SW 1271 (cell line): ENCODE results near the gene P2RY2.
"Not testable (repeated sequence)": the region's sequence is repeated elsewhere in the genome, so short reads cannot be mapped to it uniquely, and the experiment has no call there.

Experiments used
- DNase-seq, 2 experiments: peaks; one replicate each; lab custom pipeline; 2025; lab: John Stamatoyannopoulos, UW

Gene P2RY2

DNA sequence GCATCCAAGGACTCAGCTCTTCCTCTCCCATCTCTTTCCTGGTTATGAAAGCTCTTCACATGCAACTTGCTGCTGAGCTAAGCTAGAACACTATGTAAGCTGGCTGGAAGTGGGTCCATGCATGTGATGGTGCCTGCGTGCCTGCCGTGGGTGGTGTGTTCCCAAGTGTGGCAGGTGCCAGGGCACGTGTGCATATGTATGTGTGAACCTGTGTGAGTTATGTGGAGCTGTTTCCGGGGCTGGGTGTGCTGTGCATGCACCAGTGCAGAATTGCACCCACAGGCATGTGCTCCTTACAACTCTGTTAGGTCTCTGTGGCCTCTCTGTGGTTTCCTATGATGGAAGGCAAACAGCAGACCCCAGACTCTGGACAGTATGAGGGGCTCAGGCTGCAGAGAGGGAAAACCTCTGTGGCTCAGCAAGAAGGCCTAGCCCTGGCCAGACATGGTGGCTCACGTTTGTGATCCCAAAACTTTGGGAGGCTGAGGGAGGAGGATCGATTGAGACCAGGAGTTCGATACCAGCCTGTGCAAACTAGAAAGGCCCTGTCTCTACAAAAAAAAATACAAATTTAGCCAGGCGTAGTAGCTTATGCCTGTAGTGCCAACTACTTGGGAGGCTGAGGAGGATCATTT lies 49.9 kb downstream of the P2RY2 start:
- DNase-seq = no peak

DNA sequence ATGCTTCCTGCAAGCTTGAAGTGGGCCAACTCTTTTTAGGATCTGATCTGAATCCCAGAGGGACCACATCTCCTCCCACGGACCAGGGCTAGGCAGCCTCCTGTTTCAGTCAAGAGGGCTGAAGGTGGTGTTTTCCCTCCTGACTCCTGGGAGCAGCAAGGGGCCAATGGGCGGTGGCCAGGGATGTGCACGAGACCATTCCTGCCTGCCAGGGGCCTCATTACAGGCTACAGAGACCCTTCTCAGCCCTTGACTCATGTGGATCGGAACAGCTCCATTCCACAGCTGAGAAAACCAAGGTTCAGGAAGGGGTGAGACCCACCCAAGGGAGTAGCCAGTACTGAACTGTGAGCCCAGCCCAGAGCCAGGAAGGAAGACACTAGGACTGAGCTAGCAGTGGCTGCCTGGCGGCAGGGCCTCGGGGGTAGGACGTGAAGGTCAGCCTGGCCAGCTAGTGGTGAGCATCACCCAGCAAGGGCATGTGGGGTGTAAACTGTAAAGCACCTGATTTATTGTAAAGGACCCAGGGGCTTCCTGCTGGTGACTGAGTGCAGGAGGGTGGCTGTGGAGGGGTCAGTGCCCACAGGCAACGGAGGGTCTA lies 50.7 kb downstream of the P2RY2 start:
- no peak for DNase-seq

DNA sequence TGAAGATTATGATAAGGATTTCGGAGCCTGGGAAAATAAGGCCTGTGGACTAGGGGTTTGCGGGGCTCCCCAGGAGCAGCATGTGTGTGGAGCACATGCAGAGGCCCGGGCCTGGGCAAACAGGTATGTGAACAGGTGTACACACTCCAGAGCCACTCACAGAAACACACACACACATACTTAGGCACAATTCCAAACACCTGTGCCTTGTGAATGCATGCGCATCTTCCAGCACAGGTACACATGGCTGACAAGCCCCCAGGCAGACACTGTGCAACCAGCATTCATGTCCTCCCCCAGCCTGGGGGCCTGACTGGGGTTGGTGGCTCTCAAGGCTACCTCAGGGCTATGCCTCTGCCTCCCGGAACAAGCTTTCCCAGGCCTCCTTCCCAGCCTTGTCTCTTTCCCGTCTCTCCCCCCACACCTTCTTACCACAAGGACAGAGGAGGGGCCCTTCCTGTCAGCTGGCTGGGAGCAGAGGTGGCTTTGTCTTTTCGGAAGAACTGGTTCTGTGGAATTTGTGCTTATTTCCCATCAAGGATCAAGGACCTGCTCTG lies 51.5 kb downstream of the P2RY2 start:
- no peak for DNase-seq

DNA sequence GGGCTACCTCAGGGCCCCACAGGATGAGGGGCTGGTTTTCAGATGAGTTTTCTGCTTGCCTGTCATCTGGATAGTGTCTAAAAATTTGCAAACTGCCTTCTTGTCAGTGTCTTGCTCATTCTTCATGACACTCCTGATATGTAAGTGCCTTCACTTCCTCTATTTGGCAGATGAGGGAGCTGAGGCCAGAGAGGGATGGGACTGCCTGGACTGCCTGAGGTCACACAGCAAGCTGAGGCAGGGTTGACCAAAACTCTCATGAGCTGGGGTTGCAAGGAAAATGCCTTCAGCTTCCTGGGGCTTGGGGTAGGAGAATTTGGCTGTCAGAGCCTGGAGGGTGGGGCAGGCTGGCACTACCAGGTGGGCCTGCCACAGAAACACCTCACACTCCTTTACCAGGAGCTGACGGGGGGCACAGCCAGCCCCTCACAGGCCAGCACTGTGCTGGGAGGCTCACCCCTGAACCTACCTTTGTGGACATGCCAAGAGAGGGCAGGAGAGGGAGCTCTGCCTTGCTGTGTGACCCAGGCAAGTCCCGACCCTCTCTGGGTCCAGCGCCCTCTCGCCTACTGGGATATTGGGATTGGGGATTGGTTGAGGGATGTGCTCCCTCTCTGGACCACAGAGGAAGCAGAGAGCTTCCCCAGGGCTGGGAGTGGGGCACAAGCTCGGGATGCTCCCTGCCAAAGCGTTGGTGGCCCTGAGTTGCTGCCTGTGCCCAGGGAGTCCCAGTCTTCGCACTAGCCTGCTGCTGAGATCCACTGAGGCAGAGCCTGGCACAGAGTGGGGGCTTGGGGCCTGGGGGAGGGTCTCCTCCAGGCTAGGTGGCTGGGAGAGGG lies 52.2 kb downstream of the P2RY2 start:
- DNase-seq = no peak

DNA sequence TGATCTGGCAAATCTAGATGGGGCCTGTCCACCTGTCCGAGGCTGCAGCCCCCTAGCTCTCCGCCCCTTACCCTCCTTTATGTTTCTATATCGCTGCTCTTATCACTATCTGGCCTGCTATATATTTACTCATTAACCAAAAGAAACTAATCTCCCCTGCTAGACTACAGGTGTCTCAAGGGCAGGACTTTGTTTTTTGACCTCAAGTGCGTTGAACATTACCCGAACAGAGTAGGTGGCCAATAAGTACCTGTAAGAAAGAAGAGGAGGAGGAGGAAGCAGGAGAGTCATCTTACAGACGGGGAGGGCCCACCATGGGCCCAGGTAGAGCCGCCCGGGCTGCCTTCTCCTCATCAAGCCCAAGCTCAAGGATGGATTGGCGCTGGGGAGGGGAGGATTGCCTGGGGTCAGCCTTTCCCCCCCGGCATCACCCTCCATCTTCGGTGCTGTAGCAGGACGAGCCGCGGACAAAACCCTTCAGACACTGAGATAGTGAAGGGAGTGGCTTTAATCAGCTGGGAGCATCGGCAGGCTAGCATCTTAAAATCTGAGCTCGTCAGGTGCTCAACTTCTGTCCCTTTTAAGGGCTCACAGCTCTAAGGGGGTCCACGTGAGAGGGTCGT lies 52.9 kb downstream of the P2RY2 start:
- no peak for DNase-seq

DNA sequence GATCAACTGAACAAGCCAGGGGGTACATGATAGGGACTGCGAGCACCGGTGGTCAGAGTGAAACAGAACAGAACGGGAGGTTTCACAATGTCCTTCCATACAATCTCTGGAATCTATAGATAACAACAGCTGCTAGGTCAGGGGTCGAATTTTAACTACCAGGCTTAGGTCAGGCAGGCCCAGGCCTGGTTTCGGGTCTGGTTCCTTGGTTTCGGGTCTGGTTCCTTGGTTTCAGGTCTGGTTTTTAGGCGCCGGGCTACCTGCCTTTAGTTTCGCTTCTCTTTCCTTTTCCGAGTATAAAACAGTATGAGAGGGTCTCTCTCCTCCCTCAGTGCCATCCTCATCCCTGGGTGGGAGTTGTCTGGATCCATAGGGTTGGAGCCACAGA lies 53.4 kb downstream of the P2RY2 start:
- not testable (repeated sequence) for DNase-seq

DNA sequence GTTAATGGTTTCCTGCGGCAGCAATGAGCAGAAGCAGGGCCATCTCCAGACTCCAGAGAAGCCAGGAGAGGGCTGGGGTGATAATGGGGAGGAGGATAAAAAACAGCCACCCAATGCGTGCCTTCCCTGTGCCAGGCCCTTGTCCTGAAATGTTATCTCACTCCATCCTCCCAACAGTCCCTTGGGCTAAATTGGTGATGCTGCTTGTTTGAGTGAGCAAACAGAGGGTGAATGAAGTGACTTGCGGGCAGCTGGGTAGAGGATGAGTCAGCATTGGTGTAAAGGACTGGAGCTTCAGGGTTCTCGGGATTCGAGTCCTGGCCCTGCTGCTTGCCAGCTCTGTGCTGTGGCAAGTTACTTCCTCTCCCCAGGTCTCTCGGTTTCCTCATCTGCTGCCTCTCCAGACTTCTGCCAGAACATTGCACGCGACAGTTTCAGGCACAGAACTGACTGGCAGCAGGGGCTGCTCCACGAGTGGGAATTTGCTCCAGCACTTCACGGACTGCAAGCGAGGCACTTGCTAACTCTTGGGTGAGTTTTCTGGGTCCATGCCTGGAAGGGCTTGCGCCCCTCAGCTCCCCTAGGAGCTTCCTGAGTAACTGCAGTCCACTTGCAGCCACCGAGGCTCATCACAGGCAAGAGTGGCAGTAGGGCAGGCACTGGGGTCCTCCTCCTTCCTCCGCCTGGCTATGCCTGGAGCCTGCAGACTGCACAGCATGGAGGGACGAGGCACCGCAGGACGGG lies 54.0 kb downstream of the P2RY2 start, which contains the start of gene P2RY6:
Gene P2RY6, plus strand, starts transcription at position 403 of the 744 bp plus-strand sequence. CDS start 24,181 bp downstream, outside the sequence.
- DNase-seq = peak in 1 of 2 experiments; percentile 18

DNA sequence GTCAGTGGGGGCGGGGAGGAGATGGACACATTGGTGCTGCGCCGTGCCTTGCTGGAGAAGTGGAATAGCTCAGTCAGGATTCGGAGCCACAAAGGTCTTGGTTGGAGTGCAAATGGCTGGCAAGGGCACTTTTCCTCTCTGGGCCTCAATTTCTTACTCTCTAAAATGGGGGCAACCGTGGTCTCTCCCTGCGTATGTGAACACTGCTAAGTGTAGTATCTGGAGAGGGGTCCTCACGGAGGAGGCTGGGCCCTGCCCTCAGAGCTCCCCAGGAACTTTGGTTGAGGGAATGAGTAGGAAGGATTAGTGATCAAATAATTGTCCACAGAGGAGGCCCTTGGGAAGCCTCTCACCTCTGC lies 54.6 kb downstream of the P2RY2 start:
- no peak for DNase-seq

DNA sequence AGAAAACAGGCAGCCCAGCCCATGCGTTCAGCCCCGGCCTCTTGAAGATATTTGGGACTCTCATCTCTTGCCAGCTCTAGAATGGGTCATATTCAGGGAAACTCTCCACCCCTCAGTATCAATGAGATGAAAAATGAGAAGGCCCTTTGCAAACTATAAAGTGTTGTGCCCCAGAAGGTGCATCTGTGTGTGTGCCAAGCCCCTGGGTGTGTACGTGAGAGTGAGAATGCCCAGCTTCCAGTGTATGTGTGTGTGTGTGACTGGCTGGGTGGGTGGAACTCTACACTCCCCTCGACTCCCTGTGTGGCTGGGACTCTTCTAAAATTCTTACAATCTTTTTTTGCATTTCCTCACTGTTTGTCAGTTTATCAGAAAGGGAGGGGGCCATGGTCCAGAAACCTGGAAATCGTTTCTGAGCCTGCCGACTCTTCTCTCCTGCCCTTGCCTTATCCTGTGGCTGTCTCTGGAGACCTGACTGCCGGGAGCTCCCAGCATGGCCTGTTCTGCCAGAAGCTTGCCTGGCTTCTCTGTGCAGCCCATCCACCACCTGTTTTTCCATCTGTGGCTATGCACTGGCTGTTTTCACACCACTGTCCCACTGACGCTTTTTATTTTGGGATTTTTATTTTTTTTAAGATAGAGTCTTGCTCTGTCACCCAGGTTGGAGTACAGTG lies 55.3 kb downstream of the P2RY2 start:
- no peak for DNase-seq

DNA sequence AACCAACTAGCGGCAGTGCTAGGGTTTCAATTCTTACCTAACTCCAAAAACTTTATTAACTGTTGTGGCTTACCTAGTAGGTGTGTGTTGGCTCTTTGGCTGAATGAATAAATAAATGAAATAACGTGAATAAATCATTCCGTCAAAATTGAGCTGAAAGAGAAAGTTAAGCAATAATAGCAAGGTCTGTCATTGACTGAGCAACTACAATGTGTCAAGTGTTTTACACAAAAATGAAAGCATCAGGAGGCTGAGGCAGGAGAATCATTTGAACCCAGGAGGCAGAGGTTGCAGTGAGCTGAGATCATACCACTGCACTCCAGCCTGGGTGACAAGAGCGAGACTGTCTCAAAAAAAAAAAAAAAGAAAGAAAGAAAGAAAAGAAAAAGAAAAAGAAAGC lies 56.1 kb downstream of the P2RY2 start:
- not testable (repeated sequence) for DNase-seq

DNA sequence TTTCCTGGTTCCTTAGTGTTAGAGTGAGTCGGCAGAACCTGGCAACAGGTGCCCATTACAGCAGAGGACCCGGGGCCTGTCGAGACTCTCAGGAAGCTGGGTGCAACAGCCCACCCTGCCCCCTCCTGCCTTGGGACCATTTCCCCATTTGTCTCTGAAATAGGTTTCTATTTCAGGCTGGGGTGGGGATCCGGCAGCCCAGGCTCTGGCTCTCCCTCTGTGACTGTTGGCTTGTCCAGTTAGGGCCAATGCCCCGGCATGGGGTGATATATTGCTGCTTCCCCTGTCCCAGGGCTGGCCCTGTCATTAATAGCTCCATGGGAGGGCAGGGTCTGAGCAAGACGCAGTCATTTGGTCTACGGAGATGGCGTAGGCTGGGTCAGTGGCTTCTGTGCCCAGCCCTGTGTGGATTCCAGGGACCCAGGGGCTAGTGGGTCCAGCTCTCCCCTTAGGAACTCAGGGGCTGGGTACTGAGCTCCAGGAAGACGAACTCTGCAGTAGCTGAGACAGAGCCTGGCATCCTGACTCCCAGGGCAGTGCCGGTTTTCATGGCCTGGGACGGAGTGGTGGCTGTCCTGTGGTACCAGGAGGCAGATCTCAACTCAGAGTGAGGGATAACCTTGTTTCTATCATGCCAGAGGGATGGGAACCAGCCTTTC lies 56.8 kb downstream of the P2RY2 start:
- no peak for DNase-seq

DNA sequence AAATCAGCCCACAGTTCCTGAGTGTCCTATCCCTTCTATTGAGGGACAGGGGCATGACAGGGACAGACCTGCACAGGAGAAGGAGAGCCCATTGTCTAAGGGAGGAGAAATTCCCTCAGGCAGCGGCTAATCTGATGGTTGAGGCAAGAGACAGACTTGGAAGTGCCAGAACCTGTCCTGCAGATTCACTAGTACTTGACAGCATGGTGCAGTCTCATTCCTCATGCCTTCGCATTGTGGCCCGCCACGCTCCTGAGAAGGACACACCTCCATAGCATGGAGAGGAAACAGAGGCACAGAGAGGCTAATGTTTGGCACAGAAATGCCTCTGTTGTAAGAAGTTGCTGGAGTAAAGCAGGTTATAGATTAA lies 57.3 kb downstream of the P2RY2 start:
- DNase-seq = no peak

DNA sequence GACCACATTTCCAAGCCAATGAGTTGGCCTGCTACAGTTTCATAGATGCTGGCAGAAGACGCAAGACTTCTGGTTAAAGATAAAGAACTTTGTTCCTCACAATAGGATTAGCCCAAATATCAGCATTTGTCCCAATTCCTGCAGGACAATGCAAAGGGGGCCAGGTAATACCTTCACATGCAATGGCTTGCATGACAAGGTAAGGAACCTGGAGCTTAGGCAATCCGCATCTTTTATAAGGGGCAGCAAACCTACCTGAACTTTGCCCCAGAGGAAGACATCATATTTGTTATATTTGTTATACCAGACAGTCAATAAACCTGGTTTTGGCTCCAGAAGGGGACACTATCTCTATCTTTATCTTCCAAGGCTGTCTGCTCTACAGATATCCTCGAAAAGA lies 59.4 kb downstream of the P2RY2 start:
- DNase-seq = no peak

DNA sequence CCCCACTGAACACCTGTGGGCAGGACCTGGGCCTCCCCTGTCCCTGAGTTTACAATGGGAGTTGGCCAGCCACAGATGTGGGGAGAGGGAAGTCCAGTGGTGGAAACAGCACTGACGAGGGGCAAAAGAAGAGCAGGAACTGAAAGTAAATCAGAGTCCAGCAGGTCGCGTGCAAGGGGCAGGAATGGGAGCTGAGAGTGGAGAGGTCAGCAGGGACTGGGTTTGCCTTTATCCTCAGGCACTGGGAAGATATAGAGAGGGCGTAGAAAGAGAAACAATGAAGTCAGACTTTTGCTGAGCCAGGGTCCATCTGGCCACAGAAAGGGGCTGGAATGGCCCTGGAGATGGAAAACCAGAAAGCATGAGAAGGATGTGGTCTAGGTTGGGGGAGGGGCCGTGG lies 62.5 kb downstream of the P2RY2 start:
- DNase-seq = no peak

DNA sequence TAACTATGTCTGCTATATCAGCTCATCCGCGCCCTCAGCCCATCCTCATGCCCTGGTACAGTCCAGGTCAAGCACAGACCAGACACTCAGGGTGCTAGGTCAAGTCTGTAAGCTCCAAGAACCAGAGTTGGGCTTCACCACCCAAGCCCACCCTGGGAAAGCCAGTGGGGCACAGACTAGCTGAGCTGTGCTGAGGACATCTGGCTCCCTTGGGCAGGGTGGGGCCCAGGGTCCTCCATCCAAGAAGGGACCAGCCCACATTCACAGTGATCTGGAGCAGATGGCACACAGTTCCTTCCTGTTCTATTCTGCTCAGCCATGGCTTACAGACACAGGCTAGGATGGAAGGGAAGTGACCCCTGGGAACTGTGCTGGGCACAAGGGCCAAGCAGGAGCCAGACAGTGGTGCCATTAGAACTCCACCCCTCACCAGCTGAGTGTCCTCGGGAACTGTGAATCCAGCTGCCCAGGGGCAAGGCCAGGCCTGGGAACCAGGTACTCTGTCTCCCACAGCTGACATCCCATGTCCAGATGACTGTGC lies 63.2 kb downstream of the P2RY2 start:
- DNase-seq = no peak

DNA sequence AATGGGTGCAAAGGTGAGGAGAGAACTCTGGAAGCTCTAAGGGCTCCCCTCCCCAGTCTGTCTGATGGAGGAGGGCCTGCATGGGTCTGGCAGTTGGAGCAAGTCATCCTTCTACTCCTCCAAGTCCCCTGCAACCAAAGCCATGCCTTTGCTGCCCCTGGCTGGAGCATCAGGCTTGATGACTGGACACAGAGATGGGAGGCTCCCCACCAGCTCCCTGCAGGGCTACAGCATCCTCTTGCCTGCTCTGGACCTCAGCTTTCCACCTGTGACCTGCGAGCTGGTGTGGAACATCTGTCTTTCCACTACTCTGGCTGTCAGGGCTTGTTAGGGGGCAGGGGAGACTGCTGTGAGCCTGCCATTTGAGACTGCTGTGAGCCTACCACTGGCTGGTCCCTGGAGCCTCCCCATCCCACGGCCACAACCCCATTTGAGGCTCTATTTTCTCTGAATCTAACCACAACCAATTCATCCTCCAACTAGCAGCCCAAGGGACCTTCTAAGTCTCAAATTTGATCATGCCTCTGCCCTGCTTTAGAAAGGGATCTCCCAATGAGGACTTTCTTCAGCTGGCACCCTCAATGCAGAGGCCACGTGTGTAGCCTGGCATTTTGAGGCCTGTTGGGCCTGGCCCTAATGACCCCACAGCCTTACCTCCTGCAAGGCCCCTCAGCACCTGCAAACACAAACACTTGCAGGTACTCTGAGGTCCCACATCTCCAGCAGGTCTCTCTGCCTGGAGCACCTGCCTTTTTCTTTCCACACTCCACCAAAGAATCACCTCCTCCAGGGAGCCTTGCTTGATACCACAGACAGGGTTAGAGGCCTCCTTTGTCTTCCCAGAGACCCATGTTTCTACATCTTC lies 63.9 kb downstream of the P2RY2 start:
- no peak for DNase-seq

DNA sequence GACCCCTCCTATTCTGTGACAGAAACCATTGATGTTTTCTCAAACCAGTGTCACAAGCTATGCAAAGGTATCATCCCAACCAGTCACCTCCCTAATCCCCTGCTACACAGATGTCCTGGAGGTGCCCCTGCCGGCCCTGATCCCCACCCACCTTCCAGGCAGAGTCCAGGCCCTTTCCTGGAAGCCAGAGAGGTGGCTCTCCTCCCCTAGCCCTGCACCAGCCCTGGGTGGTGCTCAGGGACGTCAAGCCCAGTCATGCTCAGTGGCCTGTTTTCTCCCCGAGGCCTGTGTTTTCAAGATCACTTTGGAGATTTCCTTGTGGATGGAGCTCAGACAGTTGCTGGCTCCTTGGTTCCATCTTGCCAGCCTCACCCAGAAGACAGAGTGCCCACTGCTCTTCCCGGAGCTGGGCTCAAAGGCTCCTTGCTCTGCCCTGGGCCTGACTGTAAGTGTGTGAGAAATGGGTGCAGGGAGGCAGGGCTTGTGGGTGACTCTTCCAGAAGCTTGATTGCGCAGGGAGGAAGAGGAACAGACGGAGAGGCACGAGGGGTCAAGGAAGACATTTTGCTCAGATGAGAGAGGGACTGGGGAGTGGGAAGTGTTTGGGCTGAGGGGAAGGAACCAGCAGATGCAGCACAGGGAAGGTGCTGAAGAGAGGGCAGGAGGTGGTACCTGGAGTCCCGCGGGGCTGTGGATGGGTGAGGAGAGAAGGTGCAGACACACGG lies 65.4 kb downstream of the P2RY2 start:
- DNase-seq = no peak

DNA sequence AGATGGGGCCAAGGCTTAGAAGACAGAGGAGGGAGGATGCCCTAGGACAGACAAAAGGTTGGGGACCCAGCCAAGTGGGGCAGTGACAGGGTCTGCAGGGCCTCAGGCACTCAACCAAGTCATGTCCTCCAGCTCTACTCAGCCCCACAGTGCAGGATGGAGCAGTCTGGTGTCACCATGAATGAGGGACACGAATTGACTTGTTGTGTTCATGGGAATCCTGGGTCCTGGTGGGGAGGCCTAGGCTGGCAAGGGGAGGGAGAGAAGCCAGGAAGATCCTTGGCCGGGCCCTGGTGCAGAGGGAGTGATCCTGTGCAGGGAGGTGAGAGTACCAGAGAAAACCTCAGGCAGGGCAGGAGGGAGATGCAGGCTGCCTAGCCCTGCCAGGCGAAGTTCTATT lies 66.0 kb downstream of the P2RY2 start:
- no peak for DNase-seq

DNA sequence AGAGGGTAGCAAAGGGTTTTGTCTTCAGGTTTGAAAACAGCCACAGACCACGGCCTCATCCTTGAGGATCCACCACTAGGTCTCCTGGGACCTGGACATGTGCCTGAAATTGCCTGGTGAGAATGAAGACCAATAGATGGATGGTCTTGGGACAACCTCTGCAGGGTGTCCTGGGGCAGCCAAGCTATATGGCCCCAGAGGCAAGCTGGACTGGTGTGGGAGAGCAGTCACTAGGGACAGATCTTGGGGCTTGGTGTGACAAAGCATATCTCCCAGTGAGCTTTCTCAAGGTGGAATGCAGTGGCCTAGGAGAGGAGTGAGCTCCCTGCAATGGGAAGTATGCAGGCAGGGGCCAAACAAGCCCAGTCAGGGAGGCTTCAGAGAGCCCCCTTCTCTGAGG lies 67.6 kb downstream of the P2RY2 start:
- DNase-seq = no peak
